Measurements from ENCODE around the gene SEPTIN12.

Gene SEPTIN12

GRCh38 chr16:4795181-4795827, 7.2 kb upstream of the SEPTIN12 start, which contains the start of gene SMIM22:
Gene SMIM22 (plus strand): TSS chr16:4795369. CDS start chr16:4795735, 366 bp downstream.
- no peak for DNase-seq
- Histone ChIP-seq H3K36me3 (ENCODE audit: insufficient read depth, low read length) (no peaks in the 10 kb centered on the region), H4K20me1 (ENCODE audit: insufficient read depth, low read length) (no peaks in the 10 kb centered on the region), H3K27ac (ENCODE audit: low read length) (no peak within 1 kb of the TSS), H3K4me2 (ENCODE audit: insufficient read depth, low read length) (no peak within 1 kb of the TSS), H3K4me1 (ENCODE audit: insufficient read depth, low read length) (no peaks in the 10 kb centered on the region), H2AFZ (ENCODE audit: low read depth, low read length) (no peak within 1 kb of the TSS), H3K9ac (ENCODE audit: low read depth, low read length) (no peak within 1 kb of the TSS), H3K79me2 (ENCODE audit: insufficient read depth, low read length) (no peaks in the 10 kb centered on the region), H3K4me3 (ENCODE audit: low read depth in 1 of 2, low read length in 2 of 2) (no peak within 1 kb of the TSS), H3K9me3 (ENCODE audit: insufficient read depth, low read length, severe bottlenecking) (no peaks in the 10 kb centered on the region), H3K27me3 (ENCODE audit: insufficient read depth, low read length, poor library complexity) (no peaks in the 10 kb centered on the region)
- no peak for ATAC-seq (ENCODE audit: insufficient read depth, low read depth)
- no peak for TF ChIP-seq EZH2 (IDR thresholded peaks at IDR 0.05; ENCODE audit: borderline replicate concordance, low read depth, low read length, severe bottlenecking)
- TF ChIP-seq CTCF (IDR thresholded peaks at IDR 0.05; ENCODE audit: borderline replicate concordance, extremely low read depth, low read length, poor library complexity, severe bottlenecking), result no peak

- no peak for DNase-seq
- Histone ChIP-seq H3K4me2 (ENCODE audit: insufficient read depth, low read length) (no peak overlapping the region), H2AFZ (ENCODE audit: low read depth, low read length) (no peak overlapping the region), H3K9ac (ENCODE audit: low read depth, low read length) (no peak overlapping the region), H3K9me3 (ENCODE audit: insufficient read depth, low read length, severe bottlenecking) (no peaks in the 10 kb centered on the region), H3K27ac (ENCODE audit: low read length) (no peak overlapping the region), H3K27me3 (ENCODE audit: insufficient read depth, low read length, poor library complexity) (no peaks in the 10 kb centered on the region), H3K4me1 (ENCODE audit: insufficient read depth, low read length) (no peaks in the 10 kb centered on the region), H4K20me1 (ENCODE audit: insufficient read depth, low read length) (no peaks in the 10 kb centered on the region), H3K79me2 (ENCODE audit: insufficient read depth, low read length) (no peaks in the 10 kb centered on the region), H3K4me3 (ENCODE audit: low read depth in 1 of 2, low read length in 2 of 2) (no peak overlapping the region), H3K36me3 (ENCODE audit: insufficient read depth, low read length) (no peaks in the 10 kb centered on the region)
- no peak for ATAC-seq (ENCODE audit: insufficient read depth, low read depth)
- TF ChIP-seq CTCF (IDR thresholded peaks at IDR 0.05; ENCODE audit: borderline replicate concordance, extremely low read depth, low read length, poor library complexity, severe bottlenecking), result no peak
- TF ChIP-seq EZH2 (IDR thresholded peaks at IDR 0.05; ENCODE audit: borderline replicate concordance, low read depth, low read length, severe bottlenecking), result no peak
Measured at GRCh38 chr16:4792951-4793513, 4.9 kb upstream of the SEPTIN12 start.

GRCh38 chr16:4790871-4791270, 2.7 kb upstream of the SEPTIN12 start:
- ATAC-seq (ENCODE audit: insufficient read depth, low read depth), result peak; percentile 55; the same call in 2 of the 3 replicates

More at GRCh38 chr16:4790871-4791270, 2.7 kb upstream of the SEPTIN12 start:
- no peaks in the 10 kb centered on the region for H3K9me3 ChIP-seq (ENCODE audit: insufficient read depth, low read length, severe bottlenecking)
- TF ChIP-seq CTCF (IDR thresholded peaks at IDR 0.05; ENCODE audit: borderline replicate concordance, extremely low read depth, low read length, poor library complexity, severe bottlenecking) (no peak), EZH2 (IDR thresholded peaks at IDR 0.05; ENCODE audit: borderline replicate concordance, low read depth, low read length, severe bottlenecking) (no peak)
- no peak for DNase-seq
- no peaks in the 10 kb centered on the region for H3K79me2 ChIP-seq (ENCODE audit: insufficient read depth, low read length)
- no peaks in the 10 kb centered on the region for H4K20me1 ChIP-seq (ENCODE audit: insufficient read depth, low read length)
- no peaks in the 10 kb centered on the region for H3K27me3 ChIP-seq (ENCODE audit: insufficient read depth, low read length, poor library complexity)
- no peak overlapping the region for H3K27ac ChIP-seq (ENCODE audit: low read length)
- no peak overlapping the region for H3K4me2 ChIP-seq (ENCODE audit: insufficient read depth, low read length)
- H3K4me3 ChIP-seq (ENCODE audit: low read depth in 1 of 2, low read length in 2 of 2), result no peak overlapping the region
- H3K4me1 ChIP-seq (ENCODE audit: insufficient read depth, low read length), result no peaks in the 10 kb centered on the region
- H2AFZ ChIP-seq (ENCODE audit: low read depth, low read length), result no peak overlapping the region
- H3K36me3 ChIP-seq (ENCODE audit: insufficient read depth, low read length), result no peaks in the 10 kb centered on the region
- H3K9ac ChIP-seq (ENCODE audit: low read depth, low read length), result no peak overlapping the region
